Effector CD4-positive, alpha-beta T cell (primary cell): ENCODE measurements around the gene WASF2.
"Not testable (repeated sequence)": the region's sequence is repeated elsewhere in the genome, so short reads cannot be mapped to it uniquely, and the experiment has no call there.

Experiments used
- DNase-seq: peaks from one replicate; pipeline ENCODE4 v3.0.0-alpha.2; 2020

The WASF2 gene

DNA sequence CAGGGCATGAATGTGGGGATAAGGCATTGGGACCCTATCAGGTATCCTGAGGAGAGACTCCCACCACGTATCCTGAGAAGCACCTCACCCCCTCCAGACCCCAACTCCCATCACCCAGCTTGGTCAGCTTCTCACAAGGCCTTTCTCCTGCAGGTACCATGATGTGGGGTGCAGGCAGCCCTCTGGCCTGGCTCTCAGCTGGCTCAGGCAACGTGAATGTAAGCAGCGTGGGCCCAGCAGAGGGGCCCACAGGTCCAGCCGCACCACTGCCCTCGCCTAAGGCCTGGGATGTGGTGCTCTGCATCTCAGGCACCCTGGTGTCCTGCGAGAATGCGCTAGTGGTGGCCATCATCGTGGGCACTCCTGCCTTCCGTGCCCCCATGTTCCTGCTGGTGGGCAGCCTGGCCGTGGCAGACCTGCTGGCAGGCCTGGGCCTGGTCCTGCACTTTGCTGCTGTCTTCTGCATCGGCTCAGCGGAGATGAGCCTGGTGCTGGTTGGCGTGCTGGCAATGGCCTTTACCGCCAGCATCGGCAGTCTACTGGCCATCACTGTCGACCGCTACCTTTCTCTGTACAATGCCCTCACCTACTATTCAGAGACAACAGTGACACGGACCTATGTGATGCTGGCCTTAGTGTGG, 96.2 kb downstream of the WASF2 start:
- DNase-seq, result no peak

DNA sequence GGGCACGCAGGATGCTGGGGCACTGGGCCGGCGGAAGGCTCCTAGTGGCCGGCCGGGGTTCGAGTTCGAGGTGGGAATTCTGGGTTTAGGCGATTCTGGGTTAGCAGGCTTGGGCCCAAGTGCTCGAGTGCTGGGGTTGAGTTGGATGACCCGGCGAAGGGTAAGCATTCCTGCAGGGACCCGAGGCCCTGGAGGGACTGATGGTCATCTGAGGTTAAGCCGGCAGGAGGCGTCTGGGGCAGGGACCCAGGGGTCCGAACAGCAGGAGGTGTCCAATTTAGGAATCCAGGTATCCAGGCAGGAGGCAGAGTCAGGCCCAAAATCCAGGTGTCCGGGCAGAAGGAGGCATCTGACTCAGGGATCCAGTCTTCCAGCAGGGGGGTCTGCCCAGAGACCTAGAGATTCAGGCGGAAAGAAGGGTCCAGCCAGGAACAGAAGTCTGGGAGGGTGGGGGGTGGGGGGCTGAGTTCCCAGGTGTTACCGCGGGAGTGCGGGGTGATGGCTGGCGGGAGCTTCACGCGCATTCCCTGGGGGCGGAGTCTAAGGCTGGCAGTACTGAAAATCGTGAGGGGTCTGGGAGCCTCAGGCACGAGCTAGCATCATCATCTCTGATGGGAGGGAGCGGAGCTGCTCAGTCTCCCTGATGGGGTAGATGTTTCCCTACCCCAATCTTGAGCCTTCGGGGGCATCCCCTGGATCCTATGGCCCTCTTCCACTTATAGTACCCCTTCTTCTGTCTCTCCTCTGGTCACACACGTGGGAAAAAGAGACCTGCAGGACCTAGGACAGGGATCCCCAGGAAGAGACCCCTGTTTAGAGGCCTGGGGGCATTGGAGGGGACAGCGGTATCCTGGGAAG, 97.0 kb downstream of the WASF2 start:
- no peak for DNase-seq

DNA sequence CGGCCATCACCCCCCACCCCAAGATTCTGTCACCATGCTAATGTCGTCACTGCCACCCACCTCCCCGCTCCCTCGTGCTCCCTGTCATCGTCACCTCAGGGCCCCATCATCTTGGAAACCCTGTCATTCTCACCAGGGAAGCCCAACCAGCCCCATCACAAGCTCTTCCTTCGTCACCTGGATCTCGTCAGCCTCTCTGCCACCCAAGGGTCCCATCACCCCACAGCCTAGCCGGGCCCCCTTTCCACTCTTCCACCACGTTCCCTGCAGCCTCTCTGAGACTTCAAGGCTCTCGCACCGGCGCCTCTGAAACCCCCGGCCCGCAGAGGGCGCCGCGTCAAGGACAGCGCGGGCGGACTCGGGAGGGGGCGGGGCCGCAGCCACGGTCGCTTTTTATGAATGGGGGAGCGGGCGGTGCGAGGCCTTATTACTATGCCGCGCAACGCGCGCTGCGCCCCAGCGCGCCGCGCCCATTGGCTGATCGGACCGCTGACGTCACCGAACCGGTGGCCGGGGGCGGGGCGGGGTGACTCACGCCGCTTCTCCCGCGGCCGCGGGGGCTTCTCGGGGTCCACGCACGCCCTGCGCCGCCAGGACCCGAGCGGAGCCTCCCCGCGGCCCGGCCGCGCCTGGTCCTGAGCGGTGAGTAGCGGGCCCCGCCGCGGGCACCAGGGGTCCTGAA, 97.7 kb downstream of the WASF2 start, which contains the start of gene GPR3:
TSS of gene GPR3 (plus strand) at position 527 of the 682 bp plus-strand sequence. CDS start 1,177 bp downstream, outside the sequence.
- DNase-seq, result peak; percentile 92

DNA sequence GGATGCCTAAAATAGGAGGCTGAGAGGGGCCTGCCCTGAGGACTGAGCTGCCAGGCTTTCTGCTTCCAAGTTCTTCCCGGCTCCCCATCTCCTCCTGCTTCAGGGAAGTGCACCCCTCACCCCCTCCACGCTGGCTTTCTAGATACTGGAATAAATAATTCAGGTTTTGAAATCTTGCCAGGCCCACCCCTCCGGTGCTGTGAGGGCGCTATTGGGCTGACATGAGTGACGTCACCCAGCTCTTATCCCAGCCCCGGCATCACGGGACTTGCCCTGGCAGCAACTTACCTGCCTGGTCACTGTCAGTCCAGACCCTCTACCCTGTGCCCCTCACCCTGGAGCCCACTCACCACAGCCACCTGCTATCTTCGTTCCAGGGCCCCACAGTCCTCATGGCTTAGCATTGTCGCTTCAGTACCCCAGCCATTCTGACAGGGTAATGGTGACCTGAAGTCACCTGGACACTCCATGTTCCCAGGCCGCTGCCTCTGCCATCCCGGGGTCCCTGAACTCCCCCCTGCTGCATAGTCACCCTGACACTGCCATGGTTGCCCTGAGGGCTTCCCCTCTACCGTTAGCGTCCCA, 98.4 kb downstream of the WASF2 start:
- peak; percentile 25 for DNase-seq

DNA sequence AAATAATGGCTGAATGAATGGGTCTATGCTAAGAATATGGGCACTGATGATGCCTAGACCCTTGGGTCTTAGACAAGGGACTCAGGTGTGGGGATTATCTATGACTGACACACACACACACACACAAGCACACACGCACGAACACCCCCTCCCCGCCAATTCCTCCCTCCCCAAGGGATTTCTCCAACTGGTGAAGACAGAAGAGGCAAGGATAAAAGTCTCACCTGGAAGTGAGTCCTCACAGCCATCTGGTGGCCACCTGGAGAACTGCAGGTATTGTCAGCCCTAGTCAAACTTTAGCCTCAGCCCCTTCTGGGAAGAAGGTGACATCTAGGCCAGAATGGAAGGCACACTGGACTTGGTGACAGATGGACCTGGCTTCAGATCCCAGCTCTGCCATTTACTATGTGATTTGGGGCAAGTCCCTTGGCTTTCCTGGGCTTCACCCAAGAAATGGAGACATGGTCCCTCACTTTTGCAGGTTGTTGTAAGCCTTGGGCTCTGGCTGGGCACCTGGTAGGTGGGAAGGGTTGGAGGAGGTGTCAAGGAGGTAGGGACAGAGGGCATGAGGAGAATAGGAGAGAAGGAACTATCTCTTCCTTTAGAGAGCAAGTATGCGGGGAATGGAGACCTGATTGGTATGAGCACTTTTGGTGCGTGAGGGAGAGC, 101.5 kb downstream of the WASF2 start:
- DNase-seq, result peak; percentile 74

DNA sequence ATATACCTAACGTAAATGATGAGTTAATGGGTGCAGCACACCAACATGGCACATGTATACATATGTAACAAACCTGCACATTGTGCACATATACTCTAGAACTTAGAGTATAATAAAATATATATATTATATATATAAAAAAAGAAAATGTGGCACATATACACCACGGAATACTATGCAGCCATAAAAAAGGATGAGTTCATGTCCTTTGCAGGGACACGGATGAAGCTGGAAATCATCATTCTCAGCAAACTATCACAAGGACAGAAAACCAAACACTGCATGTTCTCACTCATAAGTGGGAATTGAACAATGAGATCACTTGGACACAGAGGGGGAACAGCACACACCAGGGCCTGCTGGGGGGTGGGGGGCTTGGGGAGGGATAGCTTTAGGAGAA, 105.2 kb downstream of the WASF2 start:
- not testable (repeated sequence) for DNase-seq

DNA sequence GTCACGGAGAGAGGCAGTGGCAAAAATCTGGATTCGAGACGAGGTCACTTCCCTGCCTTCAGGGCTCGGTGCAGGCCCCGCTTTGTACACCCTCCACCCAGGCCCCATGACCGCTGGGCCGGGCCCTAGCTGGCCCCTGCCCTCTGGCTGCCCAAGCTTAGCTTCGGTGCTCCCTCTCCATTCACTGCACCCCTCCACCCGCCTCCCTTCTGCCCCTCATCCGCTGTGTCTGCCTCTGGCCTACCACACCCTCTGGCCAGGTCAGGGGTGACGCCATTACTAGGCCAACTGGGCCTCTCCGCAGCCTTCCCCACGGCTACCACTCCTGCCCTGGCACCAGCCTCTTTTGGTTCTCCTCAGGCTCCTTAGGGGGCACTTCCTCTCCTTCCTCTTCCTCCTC, 106.3 kb downstream of the WASF2 start:
- DNase-seq, result no peak

DNA sequence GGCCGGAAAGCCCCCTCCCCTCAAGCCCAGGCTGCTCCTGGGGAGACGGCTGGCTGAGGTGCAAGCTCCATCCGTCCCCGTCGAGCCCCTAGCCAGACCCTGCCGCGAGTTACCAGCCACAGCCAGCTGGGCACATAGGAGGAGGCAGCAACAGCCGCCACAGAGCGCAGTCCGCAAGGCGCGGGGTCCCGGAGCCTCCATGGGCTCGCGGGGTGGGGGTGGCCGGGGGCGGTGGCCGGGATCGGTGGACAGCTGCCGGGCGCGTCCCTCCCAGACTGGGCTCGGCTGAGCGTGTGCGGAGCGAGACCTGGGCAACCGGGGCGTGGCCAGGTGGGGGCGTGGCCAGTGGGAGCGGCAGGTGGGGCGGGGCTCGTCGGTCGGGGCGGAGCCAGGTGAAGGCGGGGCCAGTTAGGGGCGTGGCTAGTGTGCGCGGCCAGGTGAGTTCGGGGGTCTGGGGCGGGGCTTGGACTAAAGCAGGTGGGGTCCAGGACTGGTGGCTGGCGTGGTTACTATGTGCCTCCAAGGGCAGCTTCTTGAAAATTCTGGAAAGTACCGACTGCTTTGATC, 106.8 kb downstream of the WASF2 start, which contains the start of gene CD164L2:
TSS of gene CD164L2 (minus strand) at position 295 of the 567 bp plus-strand sequence. CDS start at position 201, 94 bp downstream.
- DNase-seq, result no peak

DNA sequence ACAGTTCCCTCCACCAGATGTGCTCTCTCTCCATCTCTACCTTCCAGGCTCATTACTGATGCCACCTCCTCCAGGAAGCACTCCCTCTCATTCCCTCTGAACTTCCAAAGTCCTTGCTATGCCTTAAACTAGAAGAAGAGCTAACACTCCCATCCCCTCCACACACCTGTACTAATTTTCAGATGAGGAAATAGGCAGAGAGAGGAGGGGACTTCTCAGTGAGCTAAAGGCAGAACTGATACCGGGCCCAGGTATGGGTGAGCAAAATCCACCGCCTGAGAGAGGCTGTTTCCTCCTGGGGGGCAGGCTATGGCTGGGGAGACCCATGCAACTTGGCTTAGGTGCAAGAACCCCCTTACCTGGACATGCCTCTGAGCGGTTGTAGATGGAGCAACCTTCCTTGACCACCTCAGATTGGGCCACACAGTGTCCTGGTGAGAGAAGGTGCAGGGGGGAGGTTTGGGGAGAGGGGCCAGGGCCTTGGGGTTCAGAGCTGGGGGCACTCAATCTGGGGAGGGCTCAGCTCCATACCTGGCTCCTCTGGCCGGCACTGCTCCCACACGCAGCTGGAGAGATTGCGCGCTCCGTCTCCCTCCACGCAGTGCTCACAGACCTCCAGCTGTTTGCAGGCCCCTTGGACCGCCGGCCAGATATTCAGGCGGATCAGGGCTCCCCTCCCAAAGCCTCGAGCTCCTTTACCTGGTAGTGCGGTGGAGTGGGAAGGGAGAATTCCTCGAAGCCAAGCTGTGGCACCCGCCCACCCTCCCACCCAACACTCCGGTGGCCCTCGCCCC, 107.8 kb downstream of the WASF2 start:
- no peak for DNase-seq

DNA sequence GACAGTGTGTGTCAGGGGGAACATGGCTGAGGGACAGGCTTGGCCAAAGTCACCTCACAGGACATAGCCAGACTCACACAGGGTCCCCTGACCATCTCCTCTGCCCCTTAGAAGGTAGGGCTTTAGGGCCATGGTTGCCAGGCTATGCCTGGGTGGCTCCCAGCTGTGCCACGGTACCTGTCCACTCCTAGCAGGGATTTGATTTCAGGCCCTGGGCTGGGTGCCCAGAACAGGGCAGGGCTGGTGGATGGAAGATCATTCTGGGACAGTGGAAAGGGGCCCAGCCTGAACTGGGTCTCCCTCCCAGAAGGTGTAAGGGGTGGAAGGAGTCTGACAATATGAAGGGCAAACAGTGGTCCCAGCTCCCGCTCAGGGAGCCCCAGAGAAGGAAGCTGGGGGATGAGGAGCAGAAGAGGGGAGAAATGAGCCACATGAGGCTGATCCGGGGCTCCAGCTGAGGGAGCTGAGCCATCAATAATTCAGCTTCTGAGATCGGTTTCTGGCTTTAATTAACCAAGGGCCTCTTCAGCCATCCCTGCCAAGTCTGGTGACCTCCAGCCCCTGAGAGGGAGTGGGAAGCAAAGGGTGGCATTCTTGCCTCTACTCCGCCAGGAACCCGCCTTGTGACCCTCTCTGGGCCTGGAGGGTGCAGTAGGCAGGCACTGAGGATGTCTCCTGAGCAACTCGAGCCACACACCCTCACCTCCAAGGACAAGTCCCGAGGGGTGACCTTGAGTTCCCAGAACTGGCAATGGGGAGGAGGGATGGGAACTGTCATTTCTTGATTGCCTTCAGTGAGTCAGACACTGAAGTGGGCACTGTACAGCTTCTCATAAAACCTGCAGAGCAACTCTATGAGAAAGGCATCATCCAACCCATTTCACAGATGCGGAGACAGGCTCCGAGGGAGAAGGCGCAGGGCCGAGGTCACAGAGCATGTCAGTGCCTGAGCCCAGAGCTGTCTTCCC, 108.9 kb downstream of the WASF2 start:
- no peak for DNase-seq

DNA sequence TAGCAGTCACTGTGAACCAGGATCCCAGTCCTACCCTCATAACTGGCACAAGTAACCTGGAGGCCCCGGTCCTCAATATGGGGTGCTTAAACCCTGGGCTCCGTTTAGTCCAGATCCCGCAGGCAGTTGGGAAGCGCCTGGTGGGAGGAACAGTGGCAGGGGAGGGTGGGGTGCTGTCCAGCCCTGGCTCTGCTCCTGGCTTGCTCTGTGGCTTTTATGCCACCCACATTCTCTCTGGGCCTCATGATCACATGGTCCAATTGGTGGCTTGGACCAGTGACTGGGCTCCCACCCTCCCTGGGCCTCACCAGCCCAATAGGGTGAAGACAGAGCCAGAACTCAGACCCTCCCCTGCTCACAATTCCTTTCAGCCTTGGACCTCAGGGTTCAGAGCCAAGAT, 109.7 kb downstream of the WASF2 start:
- no peak for DNase-seq

DNA sequence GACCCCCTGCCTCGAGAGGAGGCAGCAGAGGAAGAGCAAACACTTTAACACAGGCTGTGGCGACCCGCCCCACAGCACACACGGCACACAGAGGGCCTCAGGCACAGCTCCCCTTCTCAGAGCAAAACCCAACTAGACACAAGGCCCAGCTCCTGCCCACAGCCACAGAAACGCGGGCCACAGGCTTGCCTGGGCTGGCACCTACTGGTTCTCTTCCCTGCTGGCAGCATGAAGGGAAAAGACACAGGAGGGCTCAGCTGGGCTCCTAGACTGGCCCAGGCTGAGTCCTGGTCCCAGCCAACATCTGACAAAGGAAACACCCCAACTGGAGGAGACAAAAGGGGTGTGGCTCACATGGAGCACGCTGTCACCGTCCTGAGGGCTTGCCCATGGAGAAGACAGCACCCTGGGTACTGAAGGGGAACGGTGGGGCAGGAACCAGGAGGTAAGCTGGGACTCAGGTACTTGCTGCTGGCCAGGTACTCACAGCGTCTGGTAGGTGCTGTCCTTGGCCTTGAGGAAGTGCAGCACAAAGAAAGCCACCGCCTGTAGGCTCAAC, 110.3 kb downstream of the WASF2 start:
- DNase-seq, result no peak

DNA sequence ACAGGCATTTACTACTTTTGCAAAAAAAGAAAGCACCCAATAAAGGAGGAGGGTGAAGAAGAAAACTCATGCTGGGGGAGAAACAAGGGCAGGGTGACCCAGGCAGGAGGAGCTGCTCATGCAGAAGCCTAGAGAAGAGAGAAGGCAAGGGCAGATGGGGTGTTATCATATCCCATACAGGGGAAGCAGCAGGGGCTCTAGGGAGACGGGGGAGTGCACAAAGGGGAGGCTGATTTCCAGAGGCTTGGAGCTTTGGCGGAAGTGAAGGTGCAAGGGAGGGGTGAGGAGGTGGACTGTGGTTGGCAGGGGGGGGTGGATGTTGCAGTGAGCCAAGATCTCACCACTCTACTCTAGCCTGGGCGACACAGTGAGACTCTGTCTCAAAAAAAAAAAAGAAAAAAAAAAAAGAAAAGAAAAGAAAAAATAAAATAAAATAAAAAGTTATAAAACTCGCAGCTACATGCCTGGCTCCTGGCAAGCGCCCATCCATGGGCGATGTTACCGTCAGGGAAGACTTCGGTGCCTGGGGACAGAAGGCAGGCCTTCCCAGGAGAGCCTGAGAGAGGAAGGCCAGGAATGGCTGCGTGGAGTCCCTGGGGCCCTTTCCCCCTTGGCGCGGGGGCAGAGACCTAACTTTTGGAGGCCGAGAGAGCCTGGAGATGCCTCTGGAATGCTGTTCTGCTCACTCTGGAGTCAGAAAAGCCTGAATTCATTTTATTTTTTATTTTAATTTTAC, 112.0 kb downstream of the WASF2 start:
- DNase-seq, result no peak

DNA sequence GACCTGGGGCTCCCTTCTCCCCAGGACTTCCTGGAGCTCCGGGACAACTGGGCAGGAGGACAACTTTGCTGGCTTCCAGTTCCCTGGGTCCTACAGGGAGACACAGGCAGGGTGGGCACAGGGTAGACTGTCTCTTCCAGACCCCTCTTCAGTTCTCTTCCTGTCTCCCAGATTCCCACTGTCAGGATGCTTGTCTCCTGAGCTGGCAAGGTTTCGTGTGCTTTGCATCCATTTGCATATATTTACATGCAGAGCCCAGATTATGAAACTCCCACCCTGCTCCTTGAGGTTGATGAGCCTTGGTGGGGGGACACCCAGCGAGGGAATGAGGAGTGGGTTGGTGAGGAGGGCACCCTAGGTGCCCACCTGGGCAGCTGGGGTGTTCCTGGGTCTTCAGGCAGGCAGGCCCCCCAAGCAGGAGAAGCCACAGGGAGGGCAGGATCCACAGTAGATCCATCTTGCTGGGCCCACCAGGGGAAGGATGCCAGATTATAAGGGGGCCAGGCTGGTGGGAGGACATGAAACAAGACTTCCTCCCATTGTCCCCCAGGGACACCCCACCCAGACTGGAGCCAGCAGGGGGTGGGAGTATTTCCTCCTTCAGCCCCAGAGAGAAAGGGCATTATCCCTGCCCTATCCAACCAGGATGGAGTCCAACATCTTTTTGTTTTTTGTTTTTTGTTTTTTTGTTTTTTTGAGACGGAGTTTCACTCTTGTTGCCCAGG, 115.4 kb downstream of the WASF2 start, which contains the start of gene FCN3:
TSS of gene FCN3 (minus strand) at position 463 of the 725 bp plus-strand sequence. CDS start at position 457, 6 bp downstream.
- DNase-seq, result no peak

DNA sequence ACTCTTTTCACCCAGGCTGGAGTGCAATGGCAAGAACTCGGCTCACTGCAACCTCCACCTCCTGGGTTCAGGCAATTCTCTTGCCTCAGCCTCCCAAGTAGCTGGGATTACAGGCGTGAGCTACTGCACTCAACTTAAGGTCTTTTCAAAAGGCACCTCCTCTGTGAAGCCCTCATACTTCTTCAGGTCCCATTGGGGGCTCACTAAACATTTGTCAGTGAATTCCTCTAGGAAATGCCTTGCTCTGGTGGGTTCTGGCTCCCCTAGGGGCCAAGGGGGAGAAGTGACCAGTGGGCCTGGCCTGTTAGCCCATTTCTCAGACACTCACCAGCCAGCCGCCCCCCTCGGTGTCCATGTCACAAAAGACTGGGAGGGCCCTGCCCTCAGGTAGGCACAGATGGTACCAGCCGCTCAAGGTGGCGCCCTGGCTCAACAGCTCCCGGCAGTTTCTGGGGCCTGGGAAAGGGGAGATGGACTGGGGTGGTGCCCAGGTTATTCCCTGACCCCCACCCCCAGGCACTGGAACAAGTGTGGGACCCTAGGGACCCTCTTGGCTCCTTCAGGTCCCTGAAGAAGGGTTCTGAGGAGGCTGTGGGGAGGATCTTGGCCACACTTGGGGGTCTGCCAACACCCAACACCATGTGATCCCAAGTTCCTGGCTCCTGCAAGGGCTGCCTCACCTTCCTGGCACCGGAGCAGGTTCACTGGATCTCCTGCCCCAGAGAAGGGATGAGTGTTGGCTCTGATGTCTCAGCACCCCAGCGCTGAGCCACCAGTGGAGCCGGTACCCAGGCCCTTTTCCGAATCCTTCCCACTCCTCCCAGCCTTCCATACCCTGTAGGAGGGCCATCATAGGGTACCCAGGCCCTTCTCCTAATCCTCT, 116.9 kb downstream of the WASF2 start:
- no peak for DNase-seq

DNA sequence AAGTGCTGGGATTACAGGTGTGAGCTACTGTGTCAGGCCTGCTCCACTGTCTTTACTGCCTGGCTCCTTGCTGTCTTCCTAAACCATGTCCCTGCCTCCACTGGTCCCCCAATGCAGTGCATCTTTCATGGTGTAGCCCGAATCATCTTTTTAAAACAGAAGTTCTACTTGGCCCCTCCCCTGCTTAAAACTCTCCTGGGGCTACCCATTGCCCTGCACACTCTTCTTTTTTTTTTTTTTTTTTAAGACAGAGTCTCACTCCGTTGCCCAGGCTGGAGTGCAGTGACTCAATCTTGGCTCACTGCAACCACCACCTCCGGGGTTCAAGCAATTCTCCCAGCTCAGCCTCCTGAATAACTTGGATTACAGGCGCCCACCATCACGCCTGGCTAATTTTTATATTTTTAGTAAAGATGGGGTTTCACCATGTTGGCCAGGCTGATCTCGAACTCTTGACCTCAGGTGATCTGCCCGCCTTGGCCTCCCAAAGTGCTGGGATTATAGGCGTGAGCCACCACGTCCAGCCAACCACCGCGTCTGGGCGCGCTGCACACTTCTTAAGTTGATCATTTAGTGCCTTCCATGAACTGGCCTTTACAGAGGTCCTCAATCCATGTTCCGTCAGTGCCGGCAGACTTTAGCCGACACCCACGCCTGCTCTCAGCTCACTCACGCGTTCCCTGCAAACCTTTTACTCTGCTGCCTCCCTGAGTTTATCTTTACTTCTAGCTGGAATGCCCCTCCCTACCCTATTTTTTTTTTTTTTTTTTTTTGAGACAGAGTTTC, 117.8 kb downstream of the WASF2 start:
- DNase-seq, result no peak
